HG03196 (cell line): Measurements from ENCODE around the gene ATG9A.
A peak's percentile ranks its signal among the peaks of the same experiment; 100 is the strongest.
"Not testable (repeated sequence)": the region's sequence is repeated elsewhere in the genome, so short reads cannot be mapped to it uniquely, and the experiment has no call there.

Experiments
- ATAC-seq: cut with Tn5 transposase; IDR thresholded peaks from one replicate; pipeline ENCODE4 v1.9.1; 2021; ENCODE audit not compliant: unreplicated experiment

The ATG9A gene

DNA sequence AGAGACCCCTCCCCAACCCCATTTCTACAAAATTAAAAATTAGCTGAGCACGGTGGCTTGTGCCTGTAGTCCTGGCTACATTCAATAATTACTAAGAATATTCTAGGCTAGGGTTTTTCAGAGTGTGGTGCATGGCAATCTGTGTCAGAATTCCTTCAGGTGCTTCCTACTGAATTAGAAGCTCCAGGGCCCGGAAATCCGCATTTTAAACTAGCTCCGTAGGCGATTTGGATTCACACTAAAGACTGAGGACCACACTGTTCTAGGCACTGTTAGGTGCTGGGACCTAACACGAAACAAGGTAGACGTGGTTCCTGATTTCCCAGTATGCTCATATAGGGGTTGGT lies 23.5 kb downstream of the ATG9A start:
- no peak for ATAC-seq

DNA sequence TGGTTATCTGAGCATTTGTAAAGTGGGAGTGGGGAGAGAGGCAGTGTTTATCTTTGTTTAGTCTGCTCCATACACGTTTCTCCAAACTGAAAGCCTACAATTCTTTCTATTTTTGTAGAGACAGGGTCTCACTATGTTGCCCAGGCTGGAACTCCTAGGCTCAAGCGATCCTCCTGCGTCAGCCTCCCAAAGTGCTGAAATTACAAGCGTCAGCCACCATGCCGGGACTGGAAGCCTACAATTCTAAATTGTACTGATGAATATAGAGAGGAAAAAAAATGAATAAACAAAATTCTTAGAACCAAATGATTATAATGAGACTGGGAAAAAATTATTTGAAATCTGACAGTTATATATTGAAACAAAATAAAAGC lies 24.3 kb downstream of the ATG9A start:
- ATAC-seq = no peak

DNA sequence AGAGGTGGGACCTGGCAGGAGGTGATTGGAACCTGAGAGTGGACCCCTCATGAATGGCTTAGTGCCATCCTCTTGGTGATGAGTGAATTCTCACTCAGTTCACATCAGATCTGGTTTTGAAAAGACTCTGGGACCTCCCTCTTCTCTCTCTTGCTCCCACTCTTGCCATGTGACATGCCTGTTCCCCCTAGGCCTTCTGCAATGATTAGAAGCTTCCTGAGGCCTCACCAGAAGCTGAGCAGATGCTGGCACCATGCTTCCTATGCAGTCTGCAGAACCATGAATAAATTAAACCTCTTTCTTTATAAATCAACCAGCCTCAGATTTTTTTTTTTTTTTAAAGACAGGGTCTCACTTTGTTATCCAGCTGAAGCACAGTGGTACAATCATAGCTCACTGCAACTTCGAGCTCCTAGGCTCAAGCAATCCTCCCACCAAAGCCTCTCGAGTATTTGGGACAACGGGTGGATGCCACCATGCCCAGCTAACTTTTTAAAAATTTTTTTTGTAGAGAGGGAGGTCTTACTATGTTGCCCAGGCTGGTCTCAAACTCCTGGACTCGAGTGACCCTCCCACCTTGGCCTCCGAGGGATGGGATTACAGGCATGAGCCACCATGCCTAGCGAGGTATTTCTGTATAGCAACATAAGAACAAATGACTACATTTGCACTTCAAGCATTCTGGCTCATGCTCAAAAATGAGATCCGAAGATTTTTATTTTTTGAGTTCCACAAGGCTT lies 24.8 kb downstream of the ATG9A start:
- no peak for ATAC-seq

DNA sequence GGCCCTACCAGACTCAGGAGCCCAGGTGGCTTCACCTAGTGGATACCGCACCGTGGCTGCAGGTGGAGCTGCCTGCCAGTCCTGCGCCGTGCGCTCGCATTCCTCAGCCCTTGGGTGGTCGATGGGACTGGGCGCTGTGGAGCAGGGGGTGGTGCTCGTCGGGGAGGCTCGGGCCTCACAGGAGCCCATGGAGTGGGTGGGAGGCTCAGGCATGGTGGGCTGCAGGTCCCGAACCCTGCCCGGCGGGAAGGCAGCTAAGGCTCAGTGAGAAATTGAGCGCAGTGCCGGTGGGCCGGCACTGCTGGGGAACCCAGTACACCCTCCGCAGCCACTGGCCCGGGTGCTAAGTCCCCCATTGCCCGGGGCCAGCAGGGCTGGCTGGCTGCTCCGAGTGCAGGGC lies 28.1 kb downstream of the ATG9A start:
- ATAC-seq = not testable (repeated sequence)

GRCh38 chr2:219200502-219201326 lies 28.7 kb downstream of the ATG9A start:
- not testable (repeated sequence) for ATAC-seq

DNA sequence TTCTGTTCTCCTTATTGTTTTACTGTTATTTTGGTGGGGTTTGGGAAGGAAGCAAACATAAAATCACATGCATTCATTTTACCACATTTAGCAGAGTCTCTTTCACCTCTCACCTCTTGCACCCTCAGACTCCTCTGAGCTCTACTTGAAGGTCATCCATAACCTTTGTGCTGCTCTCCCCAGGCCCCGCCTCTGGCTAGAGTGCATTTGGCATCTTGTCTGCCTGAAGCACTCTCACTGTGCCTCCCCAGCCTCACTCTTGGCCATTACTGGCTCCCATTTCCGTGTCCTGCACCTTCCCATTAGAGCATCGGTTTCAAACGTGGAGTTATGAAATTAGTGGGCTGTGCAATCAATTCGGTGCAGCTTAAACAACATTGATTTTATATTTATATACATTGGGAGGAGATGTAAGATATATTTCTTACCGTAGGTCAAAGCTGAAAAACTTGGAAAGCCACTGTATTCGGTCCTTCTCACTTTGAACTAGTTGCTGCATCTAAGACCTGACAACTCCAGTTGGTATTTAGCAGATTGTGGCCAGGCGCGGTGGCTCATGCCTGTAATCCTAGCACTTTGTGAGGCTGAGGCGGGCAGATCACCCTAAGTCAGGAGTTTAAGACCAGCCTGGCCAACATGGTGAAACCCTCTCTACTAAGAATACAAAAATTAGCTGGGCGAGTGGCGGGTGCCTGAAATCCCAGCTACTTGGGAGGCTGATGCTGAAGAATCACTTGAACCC lies 29.8 kb downstream of the ATG9A start:
- ATAC-seq = no peak

GRCh38 chr2:219198974-219199373 lies 30.5 kb downstream of the ATG9A start:
- ATAC-seq = no peak

DNA sequence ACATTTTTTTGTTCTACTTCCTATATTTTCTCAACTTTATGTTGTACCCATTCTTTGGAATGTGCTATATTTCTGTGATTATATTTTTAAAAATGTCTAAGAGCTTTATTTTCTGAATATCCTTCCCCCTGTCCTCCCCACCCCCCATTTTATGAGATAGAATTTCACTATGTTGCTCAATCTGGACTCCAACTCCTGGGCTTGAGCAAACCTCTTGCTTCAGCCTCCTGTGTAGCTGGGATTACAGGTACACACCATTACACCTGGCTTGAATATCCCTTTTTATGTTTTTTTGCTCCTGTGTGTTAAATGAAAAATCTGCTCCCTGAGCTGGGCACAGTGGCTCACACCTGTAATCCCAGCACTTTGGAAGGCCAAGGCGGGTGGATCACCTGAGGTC lies 32.0 kb downstream of the ATG9A start:
- ATAC-seq = no peak

- ATAC-seq = no peak
These were observed 42.5 kb downstream of the ATG9A start for GRCh38 chr2:219186754-219187456.

- ATAC-seq = no peak
These were observed 45.3 kb downstream of the ATG9A start for GRCh38 chr2:219184121-219184520.

- no peak for ATAC-seq
These were observed 46.2 kb downstream of the ATG9A start for GRCh38 chr2:219183151-219183772.

DNA sequence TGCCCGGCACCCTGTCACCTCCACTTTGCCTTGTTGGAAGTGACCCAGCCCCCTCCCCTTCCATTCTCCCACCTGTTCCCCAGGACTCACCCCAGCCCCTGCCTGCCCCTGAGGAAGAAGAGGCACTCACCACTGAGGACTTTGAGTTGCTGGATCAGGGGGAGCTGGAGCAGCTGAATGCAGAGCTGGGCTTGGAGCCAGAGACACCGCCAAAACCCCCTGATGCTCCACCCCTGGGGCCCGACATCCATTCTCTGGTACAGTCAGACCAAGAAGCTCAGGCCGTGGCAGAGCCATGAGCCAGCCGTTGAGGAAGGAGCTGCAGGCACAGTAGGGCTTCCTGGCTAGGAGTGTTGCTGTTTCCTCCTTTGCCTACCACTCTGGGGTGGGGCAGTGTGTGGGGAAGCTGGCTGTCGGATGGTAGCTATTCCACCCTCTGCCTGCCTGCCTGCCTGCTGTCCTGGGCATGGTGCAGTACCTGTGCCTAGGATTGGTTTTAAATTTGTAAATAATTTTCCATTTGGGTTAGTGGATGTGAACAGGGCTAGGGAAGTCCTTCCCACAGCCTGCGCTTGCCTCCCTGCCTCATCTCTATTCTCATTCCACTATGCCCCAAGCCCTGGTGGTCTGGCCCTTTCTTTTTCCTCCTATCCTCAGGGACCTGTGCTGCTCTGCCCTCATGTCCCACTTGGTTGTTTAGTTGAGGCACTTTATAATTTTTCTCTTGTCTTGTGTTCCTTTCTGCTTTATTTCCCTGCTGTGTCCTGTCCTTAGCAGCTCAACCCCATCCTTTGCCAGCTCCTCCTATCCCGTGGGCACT lies 46.9 kb downstream of the ATG9A start:
- no peak for ATAC-seq

- no peak for ATAC-seq
These were observed 47.9 kb downstream of the ATG9A start for GRCh38 chr2:219181531-219181930.

- no peak for ATAC-seq
These were observed 48.5 kb downstream of the ATG9A start for GRCh38 chr2:219180961-219181360.

DNA sequence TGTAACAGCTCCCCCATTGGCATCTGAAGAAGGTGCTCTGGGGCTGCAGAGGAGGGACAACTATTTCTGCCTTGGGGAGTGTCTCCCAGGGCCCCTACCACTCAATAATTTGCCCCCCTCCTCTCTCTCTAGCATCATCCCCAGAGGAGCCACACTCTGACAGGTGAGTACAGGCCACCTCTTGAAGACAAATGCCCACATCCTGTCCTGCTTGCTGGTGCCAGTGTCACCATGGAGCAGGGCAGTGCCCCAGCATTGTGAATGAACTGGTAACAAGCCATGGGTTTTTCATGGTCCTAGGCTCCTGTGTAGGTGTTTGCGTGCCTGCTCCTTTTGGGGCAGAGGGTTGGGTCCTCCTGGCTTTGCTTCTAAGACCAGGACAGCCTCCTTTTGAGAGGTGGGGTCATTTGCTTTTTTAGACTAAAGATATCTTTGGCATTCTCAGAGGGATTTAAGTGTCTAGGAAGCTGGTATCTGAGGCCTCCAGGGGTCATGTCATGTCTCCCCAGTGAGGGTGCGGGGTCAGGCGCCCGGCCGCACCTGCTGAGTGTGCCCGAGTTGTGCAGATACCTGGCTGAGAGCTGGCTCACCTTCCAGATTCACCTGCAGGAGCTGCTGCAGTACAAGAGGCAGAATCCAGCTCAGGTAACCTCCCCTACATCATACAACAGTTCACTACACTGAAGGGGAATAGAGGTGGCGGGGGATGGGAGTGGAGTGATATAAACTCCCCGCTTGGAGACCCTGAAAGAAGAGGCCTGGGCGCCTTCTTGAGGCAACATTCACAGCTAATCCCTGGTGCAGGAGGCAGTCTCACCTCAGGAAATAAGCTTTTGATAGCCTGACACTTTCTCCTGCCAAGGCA lies 49.6 kb downstream of the ATG9A start:
- no peak for ATAC-seq

DNA sequence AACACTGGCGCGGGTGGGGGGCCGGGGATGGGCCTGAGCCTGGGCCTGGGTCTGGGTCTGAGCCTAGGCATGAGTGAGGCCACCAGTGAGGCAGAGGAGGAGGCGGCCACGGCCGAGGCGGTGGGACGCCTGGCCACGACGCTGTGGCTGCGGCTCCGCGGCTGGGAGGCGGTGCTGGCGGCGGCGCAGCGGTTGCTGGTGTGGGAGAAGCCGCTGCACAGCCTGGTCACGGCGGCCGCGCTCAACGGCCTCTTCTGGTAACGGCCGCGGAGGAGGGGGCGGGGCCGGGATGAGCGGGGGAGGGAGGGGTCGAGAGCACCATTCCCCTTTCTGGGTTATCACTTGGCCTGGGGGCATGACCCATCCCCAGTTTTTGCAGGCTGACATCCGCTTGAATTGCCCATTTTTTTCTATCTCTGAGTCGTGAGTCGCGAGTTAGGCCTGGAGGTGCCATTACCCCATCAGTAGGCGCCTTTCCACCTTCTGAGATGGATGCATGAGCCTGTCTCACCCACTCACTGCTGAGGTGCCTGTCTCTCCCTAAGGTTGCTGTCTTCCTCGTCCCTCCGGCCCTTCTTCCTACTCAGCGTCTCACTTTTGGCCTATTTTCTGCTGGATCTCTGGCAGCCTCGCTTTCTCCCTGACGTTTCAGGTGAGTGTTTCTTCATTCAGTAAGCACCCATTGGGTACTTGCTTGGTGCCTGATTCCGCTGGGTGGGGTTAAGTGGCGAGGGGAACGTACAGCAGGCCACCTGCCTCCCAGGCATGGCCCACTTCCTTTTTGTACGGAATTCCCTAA lies 50.9 kb downstream of the ATG9A start:
- ATAC-seq = peak; percentile 11

DNA sequence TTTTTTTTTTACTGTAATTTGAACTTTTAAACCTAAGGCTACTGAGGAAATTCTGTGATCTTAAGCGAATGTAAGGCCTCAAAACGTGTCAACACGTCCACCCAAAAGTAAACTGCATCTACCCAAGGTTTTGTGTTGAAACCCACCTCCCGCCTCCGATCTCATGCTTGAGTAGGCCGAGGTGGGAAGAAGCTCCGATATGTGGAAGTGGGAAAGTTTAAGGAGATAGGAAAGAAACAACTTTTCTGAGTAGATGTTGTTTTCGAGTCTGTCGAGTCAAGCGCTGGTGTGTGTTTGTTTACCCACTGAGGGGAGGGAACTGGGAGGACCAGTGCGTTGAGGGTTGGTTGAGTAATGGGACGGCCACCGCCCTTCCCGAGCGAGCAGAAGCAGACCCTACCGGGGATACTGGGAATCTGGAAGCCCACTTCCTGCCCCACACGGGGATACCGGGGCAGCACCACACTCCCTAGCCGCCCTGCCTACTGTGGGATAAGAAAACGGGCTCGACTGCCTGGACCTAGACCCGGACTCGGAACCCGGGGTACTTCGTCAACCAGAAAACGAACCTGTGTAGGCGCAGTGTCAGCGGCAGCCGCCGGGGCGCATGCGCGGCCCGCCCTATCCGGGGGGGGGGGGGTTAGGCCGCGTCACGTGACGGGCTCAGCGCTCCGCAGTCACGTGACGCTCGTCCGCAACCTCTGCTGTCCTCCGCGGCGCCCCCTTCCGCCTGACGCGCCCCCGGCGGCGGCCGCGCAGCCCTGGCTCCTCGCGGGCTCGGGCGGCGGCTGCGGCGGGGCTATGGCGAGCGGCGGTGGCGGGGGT lies 51.7 kb downstream of the ATG9A start, which contains the start of gene RETREG2:
Gene RETREG2 (plus strand): TSS at position 724 of the 825 bp plus-strand sequence. CDS start 78 bp downstream, at position 802.
- ATAC-seq = peak; percentile 36
